ENCODE measurements around the gene TJP1.

GRCh38 chr15:29651476-29652233, 170.6 kb downstream of the TJP1 start:
- no peak for TF ChIP-seq CTCF (IDR thresholded peaks at IDR 0.05)
- no peak for TF ChIP-seq POLR2A (IDR thresholded peaks at IDR 0.05)
